ENCODE data around the gene RNF34.
"Not testable (repeated sequence)": the region's sequence is repeated elsewhere in the genome, so short reads cannot be mapped to it uniquely, and the experiment has no call there.

RNF34 gene

GRCh38 chr12:121399391-121400331 lies at the start of gene RNF34:
TSS of gene RNF34 (plus strand) at chr12:121400118. CDS start at chr12:121400213, 95 bp downstream.
- peak; percentile 95 for DNase-seq

- DNase-seq: peak; percentile 95
Observed at GRCh38 chr12:121351820-121352681, 47.9 kb upstream of the RNF34 start, which contains the start of gene ANAPC5. TSS of gene ANAPC5 (minus strand) at chr12:121352411. CDS start at chr12:121352340, 71 bp downstream.

- no peak for DNase-seq
Observed at GRCh38 chr12:121352682-121353018, 47.3 kb upstream of the RNF34 start.

GRCh38 chr12:121355818-121356217 lies 44.1 kb upstream of the RNF34 start:
- DNase-seq: no peak

GRCh38 chr12:121356657-121357056 lies 43.3 kb upstream of the RNF34 start:
- no peak for DNase-seq

GRCh38 chr12:121357331-121357730 lies 42.6 kb upstream of the RNF34 start:
- no peak for DNase-seq

- DNase-seq: no peak
Observed at GRCh38 chr12:121358073-121358472, 41.8 kb upstream of the RNF34 start.

GRCh38 chr12:121364683-121365121 lies 35.2 kb upstream of the RNF34 start:
- no peak for DNase-seq

- DNase-seq: no peak
Observed at GRCh38 chr12:121365416-121366062, 34.4 kb upstream of the RNF34 start.

GRCh38 chr12:121366063-121366459 lies 33.9 kb upstream of the RNF34 start:
- no peak for DNase-seq

GRCh38 chr12:121371404-121371803 lies 28.5 kb upstream of the RNF34 start:
- no peak for DNase-seq

- no peak for DNase-seq
Observed at GRCh38 chr12:121373755-121374154, 26.2 kb upstream of the RNF34 start.

GRCh38 chr12:121374336-121374735 lies 25.6 kb upstream of the RNF34 start:
- DNase-seq: not testable (repeated sequence)

GRCh38 chr12:121374945-121375584 lies 24.9 kb upstream of the RNF34 start:
- not testable (repeated sequence) for DNase-seq

- DNase-seq: no peak
Observed at GRCh38 chr12:121376754-121377697, 22.9 kb upstream of the RNF34 start.

- DNase-seq: no peak
Observed at GRCh38 chr12:121378736-121379135, 21.2 kb upstream of the RNF34 start.

GRCh38 chr12:121379945-121380344 lies 20.0 kb upstream of the RNF34 start:
- DNase-seq: no peak

- no peak for DNase-seq
Observed at GRCh38 chr12:121383601-121384021, 16.3 kb upstream of the RNF34 start.

GRCh38 chr12:121384891-121385290 lies 15.0 kb upstream of the RNF34 start:
- DNase-seq: not testable (repeated sequence)

- DNase-seq: no peak
Observed at GRCh38 chr12:121388421-121388981, 11.4 kb upstream of the RNF34 start.

- DNase-seq: no peak
Observed at GRCh38 chr12:121390856-121391255, 9.1 kb upstream of the RNF34 start.
